Measurements from ENCODE around the gene GLRX3.
"Not testable (repeated sequence)": the region's sequence is repeated elsewhere in the genome, so short reads cannot be mapped to it uniquely, and the experiment has no call there.

The GLRX3 gene

DNA sequence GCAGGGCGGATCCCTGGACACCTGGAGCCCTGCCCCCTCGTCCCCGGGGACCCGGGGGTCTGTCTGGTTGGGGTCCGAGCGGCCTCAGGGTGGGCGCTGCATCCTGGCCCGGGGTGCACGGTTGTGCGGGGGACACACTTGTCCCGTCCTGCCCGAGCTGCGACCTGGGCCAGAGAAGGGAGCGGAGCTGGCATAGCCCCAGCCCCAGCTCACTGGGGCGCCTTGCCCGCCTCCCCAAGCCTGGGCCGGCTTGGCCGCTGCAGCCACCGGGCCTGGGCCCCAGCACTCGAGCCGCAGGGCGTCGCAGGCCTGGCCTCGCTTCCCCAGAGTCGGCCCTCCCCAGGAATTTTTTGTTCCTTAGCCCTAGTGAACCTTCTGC, 54.5 kb downstream of the GLRX3 start:
- no peak for DNase-seq

DNA sequence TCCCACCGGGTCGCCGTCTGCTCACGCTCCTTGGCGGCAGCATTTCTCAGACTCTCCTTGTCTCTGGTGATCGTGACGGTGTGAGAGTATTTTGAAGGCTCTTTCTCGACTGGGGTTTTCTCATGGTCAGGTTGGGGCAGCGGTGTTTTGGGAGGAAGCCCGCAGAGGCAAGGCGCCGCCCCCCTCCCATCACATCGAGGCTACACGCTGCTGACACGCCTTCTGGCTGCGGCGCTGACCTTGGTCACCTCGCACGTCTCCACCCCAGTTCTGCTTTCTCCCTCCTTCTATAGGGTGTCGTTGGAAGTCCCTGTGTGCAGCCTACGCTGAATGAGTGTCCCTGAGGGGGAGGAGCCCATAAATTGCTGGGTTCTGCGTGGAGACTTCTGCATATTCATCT, 55.2 kb downstream of the GLRX3 start:
- DNase-seq, result no peak

DNA sequence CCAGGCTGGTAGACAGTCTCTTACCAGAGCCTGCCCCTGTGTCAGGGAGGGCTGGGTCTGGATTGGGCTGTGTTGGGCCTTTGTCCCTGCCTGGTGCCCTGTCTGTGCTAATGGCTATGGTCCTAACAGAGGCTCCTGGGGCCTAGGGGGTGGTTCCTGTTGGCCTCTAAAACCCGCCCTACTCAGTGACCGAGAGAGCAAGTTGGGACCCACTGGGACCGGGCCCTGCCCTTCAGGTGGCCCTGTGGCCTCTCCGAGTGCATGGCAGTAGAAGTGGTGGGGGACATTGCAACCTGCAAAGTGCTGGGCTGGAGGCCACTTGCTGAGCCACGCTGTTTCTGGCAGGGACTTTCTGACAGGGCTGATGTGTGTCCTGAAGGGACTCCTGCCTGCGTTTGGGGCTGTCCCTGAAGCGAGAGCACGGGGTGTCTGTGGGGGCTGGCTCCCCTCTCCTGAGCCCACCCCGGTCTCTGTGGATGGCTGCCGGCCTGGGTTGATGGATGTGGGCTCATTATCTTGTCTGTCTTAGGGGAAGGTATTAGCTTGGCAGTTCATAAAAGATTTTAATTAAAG, 56.2 kb downstream of the GLRX3 start:
- DNase-seq, result no peak

DNA sequence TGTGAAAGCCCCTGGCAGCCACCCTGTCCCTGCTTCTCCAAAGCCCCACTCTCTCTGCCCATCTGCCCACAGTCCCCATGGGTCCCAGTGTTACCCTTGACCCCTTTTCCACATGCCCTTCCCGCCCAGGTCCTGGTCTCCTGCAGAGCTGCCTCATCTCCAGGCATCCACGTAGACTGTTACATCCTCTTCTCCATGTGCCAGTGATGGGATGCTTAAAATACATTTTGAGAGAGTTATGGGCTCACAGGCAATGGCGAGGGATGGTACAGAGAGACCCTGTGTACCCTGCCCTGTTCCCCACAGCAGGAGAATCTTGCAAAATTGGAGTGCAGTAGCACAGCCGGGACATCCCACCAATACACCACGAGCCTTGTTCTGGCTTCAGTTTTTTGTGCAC, 56.8 kb downstream of the GLRX3 start:
- no peak for DNase-seq

DNA sequence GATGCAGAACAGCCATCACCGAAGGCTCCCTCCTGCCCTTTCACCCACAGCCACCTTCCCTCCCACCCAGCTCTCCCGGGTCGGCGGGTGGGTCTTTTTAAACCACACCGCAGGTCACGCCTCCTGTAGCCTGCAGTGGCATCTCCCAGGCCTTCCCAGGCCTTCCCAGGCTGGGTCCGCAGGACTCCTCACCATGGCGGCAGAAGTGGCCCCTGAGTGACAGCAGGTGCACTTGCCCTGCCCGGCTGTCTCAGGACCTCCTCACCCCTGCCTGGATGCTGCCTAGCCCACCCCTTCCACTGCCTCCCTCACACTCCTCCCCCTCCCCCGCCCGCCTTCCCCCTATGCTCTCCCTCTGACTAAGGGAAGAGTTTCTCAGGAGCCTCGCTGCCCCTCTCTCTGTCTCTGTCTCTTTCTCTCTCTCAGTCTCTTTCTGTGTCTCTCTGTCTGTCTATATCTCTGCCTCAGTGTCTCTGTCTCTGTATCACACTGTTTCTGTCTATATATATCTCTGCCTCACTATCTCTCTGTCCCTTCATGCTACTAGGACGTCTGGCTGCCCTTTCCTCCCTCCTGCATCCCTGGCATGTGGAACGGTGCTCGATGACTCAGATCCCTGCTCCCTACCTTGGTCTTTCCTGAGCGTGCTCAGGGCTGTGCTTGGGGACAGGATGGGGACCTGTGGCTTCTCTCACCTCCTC, 57.5 kb downstream of the GLRX3 start:
- no peak for DNase-seq

DNA sequence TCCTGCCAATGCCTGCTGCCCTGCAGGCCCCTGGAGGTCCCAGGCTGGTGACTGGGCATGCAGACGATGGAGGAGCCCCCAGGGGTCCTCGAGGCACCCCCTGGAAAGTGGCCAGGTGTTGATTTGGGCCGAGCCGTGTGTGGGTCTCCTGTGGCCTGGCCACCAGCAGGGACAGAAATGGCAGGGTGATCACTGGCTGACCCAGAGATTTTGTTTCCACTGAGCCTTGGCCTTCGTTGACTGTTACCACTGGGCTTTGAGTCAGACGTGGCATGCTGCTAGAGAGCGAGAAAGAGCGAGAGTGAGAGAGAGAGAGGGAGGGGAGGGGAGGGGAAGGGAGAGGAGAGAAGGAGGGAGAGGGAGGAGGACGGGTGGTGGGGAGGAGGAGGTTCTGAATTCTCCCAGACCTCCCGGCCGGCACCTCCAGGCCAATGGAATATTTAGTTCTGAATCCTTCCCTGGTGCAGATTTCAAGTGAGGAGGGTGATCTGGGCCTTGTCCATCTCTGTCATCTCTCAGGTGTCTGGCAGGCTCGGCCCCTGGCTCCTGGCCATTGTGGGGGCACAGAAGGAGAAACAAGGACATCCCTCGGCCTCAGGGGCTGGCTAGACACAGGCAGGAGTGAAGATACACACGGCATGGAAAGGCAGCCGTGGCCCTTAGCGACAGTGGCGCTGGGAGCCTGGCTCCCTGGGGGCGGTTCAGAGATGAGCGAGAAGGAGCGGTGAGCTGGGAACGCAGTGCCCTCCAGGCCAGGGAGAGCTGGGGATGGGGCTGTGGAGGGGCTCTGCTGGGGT, 58.2 kb downstream of the GLRX3 start:
- DNase-seq, result no peak

DNA sequence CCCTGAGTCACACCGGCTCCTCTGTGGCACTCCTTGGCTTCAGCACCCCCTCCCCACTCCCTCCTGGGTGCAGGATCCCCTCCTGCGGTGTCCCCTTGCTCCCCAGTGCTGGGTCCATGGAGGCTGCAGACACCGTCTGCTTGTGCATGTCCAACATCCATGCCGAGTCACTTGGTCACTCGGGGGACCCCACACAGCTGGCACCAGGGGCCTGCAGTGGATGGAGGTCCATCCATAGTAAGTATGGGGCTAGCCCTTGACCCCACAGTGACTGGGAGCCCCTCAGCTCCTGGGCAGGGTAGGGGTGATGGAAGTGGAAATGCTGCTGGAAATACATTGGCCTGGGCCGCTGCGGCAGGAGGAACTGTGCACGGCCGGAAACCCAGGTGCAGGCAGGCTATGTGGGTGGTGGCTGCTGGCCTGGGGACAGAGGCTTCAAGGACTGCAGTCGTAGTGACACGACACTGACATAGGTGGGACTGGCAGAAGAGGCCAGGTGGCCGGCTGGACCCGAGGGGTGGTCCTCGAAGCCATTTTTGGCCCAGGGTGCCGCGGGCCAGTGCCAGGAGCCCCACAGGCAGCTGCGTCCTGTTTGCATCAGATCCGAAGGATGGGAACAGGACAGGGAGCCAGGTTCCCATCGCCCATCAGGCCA, 58.9 kb downstream of the GLRX3 start:
- no peak for DNase-seq

DNA sequence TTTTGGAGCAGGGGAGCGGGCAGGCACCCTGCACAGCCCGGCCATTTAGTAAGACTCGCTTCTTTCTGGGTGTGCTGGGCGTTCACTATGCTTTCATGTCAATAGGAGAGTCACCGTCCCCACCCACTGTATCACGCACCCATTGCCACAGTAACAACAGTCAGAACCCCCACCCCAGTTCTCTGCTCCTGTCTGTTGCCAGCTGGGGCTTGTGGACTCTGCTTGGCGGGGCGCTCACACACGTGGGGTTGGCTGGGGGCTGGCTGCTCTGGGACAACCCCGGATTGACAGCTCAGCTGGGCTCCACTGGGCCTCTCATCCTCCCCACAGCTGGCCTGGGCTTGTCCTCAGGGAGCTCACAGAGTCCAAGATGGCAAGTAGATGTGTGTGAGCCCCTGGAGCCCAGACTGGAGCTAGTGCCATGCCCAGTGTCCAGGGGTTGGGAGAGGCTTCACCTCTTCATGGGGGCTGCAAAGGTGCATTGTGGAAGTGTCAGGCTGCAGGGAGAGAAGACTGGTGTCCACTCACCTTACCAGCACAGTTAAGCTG, 59.6 kb downstream of the GLRX3 start:
- DNase-seq, result no peak

DNA sequence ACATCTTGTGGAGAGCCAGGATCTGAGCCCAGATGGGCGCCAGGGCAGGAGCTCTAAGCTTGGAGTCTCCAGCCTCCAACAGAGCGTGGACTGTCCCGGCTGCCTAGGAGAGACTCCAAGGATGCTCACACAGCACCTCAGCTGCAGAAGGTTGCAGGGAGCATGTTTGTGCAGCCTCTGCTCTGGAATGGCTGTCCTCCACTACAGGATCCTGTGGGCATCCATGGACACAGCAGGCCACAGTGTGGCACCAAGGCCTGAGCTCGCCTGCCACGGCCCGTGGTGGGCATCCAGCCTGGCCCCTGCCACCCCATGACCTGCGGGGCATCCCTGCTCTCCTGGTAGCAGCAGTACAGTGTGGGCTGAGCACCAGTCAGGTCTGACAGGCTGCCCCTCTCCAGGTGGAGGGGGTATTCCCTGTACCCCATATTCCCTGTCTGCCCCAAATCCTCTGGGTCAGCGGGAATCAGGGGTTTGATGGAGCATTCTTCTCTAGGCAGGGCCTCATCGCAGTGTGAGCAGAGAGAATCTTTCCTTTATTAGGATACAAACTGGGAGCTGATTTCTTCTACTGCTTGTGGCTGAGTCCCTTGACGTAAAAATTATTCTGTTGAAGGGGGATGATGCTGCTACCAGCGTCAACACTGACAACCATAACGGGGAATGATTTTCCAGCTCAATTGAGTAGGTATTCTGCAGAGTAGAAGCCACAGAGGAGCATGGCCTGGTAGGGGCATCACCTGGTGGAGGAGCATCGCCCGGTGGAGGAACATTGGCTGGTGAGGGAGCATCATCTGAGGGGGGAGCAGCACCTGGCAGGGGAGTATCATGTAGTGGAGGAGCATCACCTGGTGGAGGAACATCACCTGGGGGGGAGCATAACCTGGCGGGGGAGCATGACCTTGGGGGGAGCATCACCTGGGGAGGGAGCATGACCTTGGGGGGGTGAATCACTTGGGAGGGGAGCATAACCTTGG, 60.6 kb downstream of the GLRX3 start:
- DNase-seq, result no peak

DNA sequence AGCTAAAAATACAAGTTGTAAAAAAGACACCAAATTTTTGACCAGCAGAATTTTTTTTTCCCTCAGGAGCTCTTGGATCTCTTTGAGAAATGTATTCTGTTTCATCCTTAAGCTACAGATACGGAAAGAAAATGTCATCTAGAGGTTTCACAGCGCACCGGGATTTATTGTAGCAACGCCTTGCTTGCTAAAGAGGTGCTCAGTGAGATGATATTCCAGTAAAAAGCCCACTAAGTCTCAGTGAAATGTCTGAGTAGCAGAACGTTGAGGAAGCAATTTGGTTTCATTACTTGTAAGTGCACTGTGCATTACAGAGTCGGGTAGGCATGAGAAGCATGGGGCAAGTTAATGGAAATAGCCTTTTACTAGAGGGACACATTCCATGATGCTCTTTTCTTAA, 62.5 kb downstream of the GLRX3 start:
- no peak for DNase-seq

DNA sequence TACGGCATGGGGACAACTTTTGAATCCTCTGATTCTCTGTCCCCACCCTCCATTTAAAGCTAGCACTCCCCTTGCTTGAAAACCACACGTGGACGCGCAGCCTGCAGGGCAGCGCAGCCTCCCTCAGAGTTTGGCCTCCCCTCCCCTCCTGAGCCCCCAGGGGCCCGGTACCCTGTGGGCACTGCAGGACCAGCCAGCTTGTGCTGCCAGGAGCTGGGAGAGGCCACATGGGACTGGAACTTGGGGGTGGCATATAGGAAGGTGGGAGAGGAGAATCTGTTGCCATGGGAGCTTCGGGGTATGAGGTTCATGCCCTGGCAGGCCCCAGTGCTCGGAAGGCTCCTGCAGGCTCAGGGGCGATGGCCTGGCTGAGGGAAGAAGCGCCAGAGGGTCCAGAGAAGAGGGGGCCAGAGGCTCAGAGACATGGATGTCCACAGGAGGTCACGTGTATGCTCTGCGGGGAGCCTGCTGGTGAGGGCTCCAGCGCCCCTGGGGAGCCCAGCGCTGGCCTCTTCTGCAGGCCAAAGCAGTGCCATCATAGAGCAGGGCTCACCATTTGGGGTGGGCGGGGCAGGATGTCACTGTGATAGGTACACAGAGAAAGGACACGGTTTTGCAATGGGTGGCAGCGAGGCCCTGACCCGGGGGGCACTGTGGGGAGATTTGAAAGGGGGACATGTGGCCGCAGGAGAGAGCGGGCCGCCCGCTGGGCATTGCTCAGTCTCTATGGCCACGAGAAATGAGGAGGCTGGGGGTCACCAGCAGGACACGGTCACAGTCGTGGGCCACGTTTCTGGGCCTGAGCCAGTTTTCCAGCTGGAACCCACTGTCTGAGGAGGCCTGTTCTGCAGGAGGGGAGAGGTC, 64.2 kb downstream of the GLRX3 start:
- no peak for DNase-seq

DNA sequence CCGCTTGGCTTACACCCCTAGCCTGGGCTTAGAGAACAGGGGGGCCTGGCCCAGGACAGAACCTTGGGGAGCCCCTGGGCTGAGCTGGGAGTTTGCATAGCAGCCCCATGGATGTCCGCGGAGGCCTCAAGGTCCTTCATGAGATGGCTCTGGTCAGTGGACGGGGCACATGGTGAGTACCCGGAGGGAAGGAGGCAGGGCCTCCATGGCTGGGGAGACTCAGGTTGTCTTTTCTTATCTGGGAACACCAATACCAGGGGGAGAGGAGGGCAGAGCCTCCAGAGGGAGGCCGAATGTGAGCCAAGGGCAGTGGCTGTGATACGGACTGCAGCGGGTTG, 64.8 kb downstream of the GLRX3 start:
- no peak for DNase-seq

DNA sequence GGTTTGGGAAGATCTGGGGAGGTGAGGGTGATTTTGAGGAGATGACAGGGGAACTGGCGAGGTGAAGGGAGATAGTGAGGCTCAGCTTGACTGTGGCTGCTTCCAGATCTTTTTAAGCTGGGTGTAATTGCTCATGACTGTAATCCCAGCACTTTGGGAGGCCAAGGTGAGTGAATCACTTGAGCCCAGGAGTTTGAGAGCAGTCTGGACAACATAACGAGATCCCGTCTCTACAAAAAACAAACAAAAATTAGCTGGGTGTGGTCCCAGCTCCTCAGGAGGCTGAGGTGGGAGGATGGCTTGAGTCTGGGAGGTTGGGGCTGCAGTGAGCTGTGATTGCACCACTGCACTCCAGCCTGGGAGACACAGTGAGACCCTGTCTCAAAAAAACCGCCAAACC, 66.0 kb downstream of the GLRX3 start:
- not testable (repeated sequence) for DNase-seq

DNA sequence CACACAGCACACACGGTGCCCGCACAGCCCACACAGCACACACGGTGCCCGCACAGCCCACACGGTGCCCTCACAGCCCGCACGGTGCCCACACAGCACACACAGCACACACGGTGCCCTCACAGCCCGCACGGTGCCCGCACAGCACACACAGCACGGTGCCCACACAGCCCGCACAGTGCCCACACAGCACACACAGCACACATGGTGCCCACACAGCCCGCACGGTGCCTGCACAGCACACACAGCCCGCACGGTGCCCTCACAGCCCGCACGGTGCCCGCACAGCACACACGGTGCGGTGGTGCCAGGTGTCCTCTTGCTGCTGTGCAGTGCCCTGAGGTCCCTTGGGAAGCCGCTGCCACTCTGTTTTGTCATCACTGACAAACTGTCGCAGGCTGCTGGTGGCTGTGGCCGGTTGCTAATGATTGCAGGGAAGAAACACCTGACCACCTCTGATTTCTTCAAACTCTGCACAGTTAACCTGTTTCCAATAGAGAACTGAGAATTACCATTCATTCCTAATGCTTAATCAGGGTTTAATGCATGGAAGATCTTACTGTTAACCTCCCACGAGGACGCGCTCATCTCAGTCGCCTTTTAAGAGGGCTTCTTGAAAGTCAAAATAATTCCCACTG, 66.9 kb downstream of the GLRX3 start:
- no peak for DNase-seq

DNA sequence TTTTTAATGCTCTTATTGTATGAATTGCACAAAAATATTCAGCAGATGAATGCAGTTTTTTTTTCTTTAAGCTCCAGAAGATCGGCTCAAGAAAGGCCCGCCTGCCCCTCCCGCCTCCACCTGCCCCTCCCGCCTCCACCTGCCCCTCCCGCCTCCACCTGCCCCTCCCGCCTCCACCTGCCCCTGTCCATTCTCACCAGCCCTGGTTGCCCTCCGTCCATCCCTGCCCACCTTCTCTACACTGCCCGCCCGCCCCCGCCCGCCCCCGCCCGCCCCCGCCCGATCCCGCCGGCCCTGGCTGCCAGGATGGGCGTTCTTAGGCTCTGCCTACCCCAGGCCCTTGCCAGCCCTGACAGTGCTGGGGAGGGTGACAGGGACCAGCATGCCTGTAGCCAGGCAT, 67.4 kb downstream of the GLRX3 start:
- DNase-seq, result no peak

DNA sequence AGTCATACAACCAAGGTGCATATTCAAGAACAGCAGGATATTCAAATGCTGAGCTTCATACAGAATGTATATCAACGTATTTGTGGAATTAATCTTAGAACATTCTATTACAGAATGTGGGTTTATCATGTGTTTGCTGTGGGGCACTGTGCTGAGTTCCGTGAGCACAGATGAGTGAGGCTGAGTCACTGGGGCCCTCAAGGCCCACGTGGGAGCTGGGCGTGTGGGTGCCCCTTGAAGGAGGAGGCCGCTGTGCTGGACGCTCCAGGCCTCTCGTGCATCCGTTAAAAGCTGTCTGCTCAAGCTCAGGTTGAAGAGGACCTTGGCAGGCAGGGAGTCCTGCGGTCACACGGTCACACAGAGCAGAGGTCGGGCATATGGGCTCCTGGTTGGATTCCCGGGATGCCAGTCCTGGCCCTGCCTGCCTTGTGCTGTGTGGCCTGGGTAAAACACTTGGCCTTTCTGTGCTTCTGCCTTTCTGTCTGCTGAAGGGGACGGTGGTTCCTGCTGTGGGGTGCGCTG, 70.1 kb downstream of the GLRX3 start:
- no peak for DNase-seq

DNA sequence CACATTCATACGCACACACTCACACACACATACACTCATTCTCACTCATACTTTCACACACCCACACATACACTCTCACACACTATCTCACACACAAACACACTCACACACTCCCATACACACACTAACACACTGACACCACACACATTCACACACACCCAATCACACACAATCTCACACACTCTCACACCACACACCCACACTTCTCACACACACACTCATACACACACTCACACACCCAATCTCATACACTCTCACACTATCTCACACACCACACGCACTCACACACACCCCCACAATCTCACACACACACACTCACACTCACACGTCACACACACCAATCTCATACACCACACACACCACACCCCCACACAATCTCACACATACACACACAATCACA, 71.0 kb downstream of the GLRX3 start:
- DNase-seq, result no peak

DNA sequence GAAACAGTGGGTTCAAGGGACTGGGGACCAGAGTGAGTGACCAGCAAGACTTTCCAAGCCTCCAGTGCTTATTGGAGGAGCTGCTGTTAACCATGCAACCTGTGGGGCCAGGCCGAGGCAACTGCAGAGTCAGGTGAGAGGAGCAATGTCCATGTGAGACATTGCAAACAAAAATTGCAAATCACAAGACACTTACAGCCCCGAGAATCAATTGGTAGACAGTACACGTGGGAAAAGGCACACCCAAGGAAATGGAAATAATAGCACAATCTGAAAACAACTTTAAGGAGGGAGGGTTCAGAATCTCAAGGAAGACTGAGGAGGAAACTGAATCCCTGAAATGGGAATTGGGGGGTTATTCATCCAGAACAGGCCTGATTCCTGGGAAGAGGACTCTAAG, 72.6 kb downstream of the GLRX3 start:
- DNase-seq, result no peak

DNA sequence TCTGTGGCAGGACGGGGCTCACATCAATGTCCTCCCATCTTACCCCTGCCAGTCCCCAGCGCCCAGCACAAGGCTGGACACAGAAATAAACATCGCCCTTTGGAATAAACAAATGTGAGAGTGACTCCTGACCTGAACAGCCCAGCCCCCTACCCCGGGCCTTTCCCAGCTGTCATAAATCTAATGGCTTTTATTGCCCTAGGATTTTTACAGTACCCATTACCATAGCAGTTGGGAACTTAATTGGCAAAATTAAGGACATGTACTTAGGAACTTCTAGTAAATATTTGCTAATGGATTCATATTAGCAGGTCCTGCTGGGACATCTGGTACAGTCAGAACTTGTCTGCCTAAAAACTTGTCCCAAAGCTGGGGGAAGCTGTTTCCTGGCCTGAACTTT, 76.6 kb downstream of the GLRX3 start:
- DNase-seq, result no peak

DNA sequence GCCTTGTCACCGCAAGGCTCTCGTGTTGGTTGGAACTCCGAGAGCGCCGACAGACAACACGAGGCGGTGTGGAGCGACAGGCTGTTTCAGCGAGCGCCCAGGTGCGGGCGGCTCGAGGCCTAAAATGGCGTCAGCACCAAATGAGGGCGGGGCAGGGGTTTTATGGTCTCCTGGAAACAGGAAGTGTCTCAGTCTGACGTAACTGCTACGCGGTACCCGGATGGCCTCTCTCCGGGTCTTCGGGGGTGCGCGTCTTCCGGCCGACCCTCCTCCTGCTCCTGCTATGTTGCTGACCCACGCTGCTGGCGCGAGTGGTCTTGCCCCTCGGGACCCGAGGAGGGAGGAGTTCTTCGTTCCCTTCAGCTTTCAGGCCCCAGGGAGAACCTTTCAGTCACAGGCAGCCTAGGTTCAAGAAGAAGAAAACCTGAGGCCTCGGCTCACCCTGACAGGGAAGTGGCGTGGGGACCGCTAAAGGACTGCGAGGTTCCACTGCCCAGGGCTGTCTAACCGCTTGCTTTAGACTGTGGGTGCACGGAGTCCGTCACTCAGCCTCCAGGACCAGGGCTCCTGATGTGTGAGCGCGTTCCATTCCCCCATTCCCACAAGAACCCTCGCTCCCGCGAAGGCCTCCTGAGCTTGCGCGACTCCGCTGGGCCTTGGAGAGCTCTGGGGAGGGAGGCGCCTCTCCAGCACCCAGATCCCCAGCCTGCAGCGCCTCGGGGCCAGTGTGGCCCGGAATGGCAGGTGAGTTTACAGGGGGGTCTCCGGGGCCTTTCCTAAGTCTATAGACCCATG, 77.3 kb downstream of the GLRX3 start:
- DNase-seq, result no peak

All from hematopoietic multipotent progenitor cell treated with erythropoietin and hydrocortisone succinate and interleukin-3 and kit ligand, for 4 days (in vitro differentiated cells).